Breast epithelium (tissue), 3 donors: ENCODE measurements around the gene COL4A4.

Source experiments
- CTCF ChIP-seq, 3 donors: fragments of 450-650 bp; IDR thresholded peaks; one replicate each; pipeline ENCODE4 v1.5.1; 2016 to 2017; ENCODE audit warnings: antibody characterized with exemption in 3 of 3, mild to moderate bottlenecking in 3 of 3, moderate library complexity in 3 of 3
- POLR2A ChIP-seq: fragments of 450-650 bp; IDR thresholded peaks from one replicate; pipeline ENCODE4 v1.6.1; 2016; ENCODE audit warnings: antibody characterized with exemption, mild to moderate bottlenecking, moderate library complexity
- POLR2AphosphoS5 ChIP-seq, 3 donors: sonication (generic); formaldehyde crosslinking; IDR thresholded peaks; one replicate each; pipeline ENCODE4 v1.6.1; 2017; ENCODE audit warnings: antibody characterized with exemption in 3 of 3

DNA sequence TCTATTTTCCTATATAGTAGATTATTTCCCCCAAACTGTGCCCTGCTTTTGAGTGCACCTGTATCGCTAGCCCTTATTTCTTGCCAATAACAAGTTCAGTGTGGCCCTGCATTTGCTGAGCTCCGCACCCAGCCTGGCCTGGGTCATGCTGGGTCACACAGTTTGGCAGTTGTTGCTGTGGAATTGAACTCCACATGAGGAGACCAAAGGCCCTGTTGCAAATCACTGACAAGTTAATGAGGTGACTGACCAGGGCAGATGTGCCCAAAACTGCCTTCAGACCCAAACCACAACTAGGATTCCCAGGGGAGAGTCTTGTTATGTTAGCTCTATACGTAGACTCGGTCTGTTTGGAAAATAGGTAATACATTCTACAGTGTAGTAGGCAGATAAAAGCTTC, 31.0 kb downstream of the COL4A4 start:
- TF ChIP-seq CTCF (IDR thresholded peaks at IDR 0.05) (no peak), POLR2AphosphoS5 (IDR thresholded peaks at IDR 0.05) (no peak), POLR2A (no peak)
